GM18505 (cell line): ENCODE data around the gene NME8.
A peak's percentile ranks its signal among the peaks of the same experiment; 100 is the strongest.

ENCODE experiments used
- ATAC-seq: cut with Tn5 transposase; IDR thresholded peaks from one replicate; pipeline ENCODE4 v1.9.1; 2021; ENCODE audit not compliant: unreplicated experiment
- POLR2A ChIP-seq: IDR thresholded peaks from 4 replicates; pipeline ENCODE4 v1.6.1; 2011; ENCODE audit warnings: borderline replicate concordance; ENCODE audit not compliant: insufficient read depth, insufficient read length; ENCODE audit errors: extremely low read depth

Gene NME8

DNA sequence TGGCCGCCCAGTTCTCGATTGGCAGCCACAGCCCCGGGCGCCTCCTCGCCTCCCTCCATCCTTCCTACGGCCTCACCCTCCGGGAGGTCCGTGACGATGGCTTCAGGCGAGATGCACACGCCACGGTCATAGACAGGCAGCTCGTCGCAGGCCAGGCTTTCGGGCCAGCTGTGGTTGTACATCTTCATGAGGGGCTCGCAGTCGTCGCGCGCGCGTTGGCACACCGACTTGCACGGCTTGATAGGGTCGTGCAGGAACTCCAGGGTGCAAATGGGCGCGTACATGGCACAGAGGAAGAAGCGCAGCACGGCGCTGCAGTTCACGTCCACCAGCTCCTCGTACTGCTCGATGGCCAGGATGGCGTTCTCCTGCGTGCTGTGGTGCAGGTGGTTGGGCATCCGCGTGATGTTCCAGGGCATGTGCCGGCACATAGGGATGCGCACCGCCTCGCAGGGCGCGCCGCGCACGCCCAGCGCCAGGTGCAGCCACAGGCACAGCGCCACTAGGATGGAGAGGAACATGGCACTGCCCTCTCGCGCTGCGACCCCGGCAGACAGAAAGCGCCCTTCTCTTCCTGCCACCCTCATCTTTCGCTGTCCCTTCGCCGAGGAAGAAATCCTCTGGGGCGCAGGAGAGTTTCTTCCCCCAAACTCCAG, 67.7 kb downstream of the NME8 start:
- ATAC-seq = no peak
- TF ChIP-seq POLR2A = no peak

DNA sequence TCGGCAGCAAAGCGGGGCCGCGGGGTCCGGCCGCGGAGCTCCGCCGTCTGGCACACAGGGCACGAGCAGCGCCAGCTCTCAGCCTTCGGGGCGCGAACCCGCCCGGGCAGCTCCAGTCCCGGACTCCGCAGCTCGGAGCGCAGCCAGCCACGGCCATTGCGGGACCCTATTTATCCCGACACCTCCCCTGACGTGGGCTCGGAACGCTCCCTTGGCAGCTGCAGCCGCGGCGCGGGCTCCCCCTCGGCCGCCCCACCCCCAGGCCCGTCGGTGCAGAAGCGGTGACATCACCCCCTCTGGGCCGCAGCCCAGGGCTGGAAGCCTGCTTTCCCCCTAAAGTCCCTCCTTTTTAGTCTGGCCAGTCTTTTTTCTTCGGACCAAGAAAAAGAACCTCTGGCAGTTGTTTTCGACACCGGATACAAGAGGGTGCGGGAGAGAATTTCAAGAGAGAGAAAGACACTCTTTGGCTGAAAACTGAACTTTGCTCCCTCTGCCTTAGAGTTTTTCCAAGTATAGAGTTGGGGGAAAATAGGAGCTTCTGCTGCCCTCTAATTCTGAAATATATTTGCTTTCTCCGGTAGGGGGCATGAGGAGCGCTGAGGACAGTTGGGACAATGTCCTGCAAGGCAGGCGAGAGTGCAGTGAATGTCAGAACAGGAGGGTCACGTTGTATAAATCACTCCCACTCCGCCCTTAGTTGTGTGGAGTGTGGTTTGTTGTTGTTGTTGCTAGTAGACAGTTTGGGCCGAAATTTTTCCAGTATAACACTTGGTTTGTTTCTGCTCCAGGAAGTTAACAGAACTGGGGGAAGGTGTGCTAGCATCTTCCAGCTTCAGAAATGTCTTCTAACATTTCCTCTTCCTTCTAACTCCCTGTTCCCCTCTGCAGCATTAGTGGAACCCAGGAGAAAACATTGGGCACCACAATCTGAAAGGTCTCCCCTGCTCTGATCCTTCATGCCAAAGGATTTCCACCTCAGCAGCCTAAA, 68.6 kb downstream of the NME8 start, which contains the start of gene SFRP4:
SFRP4 (minus strand) TSS at position 145 of the 988 bp plus-strand sequence. CDS start 280 bp downstream, outside the sequence.
- ATAC-seq = no peak
- TF ChIP-seq POLR2A = no peak

DNA sequence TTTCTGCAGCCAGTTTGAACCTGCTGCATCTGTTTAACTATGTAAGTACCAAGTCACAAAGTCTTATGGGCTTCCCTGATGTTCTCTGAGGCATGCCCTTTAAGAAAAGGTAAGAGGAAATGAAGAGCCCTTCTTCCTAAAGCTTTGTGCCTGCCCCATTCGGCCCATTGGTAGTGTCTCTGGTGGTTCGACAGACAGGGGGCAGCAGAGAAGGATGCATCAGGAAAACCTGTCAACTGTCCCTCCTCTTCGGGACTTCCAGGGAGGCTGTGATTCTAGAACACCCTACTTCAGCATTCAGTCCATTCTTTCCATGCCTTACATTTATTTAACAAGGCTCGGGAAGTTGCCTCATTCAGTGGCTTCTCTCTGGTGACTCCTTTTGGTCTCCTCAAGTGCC, 70.1 kb downstream of the NME8 start:
- no peak for ATAC-seq
- TF ChIP-seq POLR2A = no peak

DNA sequence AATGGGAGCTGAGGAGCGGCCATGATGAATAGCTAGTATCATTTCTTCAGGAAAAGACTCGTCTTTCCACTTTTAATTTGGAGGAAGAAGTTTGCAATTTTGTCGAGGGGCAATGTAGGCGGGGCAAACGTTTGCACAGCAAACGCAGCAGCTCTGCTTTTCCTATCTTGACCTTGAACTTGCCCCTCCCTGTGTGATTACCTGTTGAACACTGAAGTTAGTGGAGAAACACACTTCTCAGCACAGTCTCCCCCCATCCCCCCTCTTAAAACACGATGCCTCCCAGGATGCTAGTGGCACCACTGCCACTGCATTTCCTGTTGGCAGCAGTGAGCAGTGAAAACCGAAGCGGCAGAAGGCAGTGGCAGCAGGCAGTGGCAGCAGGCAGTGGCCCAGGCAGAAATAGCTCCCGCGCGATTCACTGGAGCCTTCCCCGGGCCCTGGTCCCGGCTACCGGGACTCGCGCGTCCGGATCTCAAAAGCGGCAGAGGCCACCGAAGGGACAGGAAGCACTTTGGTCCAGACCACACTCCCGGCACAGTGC, 72.0 kb downstream of the NME8 start, which contains the start of gene EPDR1:
EPDR1 (plus strand) TSS at position 336 of the 544 bp plus-strand sequence. CDS start 300 bp downstream, outside the sequence.
- peak; percentile 44 for ATAC-seq

DNA sequence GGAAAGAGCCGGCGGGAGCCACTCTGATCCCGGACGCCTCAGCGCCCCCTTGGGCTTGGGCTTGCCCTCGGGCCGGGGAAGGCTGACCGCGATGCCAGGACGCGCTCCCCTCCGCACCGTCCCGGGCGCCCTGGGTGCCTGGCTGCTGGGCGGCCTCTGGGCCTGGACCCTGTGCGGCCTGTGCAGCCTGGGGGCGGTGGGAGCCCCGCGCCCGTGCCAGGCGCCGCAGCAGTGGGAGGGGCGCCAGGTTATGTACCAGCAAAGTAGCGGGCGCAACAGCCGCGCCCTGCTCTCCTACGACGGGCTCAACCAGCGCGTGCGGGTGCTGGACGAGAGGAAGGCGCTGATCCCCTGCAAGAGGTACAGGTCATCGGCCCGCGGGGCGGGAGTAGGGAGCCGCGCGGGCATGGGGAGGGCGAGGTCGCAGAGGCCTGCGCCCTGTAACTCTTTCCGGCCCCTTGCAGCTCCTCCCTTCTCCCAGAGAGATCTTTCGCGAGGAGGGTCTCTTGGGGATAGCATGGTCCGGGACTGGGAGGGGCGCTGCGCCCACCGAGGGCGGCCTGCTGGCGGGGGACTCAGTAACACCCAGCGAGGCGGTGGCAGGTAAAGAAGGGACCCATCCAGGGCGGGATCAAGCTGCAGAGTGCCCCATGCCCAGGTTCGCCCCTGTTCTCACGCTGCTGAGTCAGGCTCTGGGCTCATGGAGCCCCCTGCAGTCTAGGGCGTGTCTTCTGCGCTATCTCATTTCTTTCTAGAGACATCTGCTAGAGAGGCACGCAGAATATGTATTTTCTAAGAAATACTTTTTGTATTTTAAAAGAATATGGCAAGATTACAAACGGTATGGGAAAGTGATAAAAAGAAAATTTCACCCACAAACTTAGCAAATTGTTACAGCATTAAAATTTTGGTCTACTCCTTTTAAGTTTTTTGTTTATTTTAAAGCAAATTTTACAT, 72.7 kb downstream of the NME8 start:
- peak; percentile 67 for ATAC-seq

More for the DNA sequence above, 72.0 kb downstream of the NME8 start, which contains the start of gene EPDR1:
- TF ChIP-seq POLR2A = no peak

DNA sequence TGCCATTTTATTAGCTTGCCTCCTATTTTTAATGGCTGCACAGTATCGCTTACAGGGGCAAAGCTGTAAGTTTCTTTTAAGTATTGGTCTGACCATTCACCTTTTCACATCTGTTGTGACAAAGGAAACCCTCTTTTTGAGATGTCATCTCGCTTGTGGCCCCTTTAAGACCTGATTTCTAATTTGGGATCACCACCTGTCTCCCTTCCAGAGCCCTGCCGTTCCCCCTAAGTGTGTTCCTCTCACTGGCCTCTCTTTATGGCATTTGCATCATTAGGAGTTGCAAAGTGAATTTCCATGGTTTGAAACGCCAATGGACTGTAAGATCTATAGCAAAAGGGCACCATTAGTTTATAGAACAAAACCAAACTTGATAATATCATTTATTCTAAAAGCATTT, 73.5 kb downstream of the NME8 start:
- ATAC-seq = no peak
- TF ChIP-seq POLR2A = no peak

More for the DNA sequence above, 72.7 kb downstream of the NME8 start:
- TF ChIP-seq POLR2A = no peak

DNA sequence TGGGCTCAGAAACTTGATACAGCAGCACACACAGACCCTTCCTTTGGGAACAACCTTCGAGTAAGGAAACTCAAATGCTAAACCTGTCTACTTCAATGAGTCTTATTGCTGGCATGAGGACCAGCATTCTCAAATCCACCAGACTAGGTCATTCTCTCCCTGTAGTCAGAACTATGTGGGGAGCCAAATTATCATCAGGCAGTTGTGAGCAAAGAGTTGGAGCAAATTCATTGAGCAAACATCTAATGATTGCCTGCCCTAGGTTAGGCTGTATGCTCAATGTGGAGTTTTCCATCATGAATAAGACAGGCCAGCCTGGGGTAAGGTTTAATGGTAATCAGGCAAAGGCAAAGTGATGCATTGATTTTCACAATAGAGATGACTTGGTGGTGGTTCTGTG, 75.6 kb downstream of the NME8 start:
- ATAC-seq = no peak
- TF ChIP-seq POLR2A = no peak

DNA sequence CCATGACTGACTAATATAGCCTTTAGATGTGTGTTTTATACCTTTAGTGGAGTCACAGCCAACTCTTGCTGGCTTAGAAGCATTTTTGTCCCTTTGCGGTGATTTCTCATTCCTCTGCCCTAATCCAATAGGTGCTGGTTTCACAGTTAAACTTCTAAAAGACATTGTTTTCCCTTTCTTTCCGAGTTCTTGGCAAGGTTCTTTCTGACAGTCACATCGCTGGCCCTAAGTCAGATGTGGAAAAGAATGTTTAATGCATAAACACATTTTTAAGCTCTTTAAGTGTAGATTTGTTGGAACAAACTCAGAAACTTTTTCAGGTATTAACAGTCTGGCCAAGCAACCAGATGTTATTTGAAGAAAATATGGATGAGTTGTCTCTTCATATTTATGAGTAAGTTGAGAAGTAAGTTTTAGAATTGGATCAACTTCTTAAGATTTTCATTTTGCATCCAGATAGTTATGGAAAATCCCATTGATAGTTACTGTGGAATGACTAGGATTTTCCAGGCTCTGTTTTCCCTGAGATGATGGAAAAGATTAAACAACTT, 76.2 kb downstream of the NME8 start:
- no peak for TF ChIP-seq POLR2A
- no peak for ATAC-seq

DNA sequence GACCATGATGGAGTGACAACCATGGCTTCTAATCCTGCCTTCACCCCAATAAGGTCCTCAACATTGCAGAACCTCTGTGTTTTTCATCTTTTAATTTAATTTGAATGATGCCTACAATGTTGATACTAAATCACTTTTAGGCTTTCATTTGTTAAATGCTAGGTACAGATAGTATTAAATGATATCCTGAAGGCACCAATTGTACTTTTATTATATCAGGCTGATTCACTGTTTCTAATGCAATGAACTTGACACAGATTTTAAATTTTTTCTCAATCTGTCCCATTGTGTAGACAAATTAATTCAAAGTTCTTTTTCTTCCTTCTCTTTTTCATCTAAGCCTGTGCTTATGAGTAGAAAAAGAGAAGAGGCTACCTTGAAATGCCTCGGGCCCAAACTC, 77.2 kb downstream of the NME8 start:
- no peak for ATAC-seq
- TF ChIP-seq POLR2A = no peak

DNA sequence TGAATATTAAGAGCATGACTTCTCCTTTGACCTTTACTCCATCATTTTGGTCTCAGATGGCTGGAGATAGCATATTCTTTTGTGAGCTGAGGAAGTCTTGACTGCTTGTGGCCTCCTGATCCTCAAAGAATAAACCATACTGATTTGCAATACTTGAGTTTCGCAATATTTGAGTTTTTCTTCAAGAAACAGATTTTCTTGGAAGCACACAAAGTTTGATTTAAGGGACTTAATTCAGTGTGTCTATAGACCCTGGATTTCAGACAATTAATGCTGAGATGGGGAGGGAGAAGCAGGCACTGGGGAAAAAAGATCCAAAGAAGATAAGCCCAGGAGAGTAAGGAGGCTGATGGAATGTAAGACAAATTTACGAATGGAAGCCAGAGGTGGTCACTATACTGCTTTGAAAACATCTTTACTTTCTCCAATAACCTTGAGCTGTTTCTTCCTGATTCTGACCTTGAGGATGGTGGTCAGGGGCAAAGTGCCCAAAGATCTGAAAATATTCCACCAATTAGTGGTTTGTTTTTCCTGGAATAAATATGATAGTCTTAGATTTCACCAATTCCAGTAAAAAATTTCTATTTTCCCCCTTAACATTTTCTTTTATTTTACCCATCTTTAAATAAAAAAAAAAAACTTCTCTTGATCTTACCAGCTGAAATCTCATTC, 79.5 kb downstream of the NME8 start:
- no peak for ATAC-seq
- TF ChIP-seq POLR2A = no peak

DNA sequence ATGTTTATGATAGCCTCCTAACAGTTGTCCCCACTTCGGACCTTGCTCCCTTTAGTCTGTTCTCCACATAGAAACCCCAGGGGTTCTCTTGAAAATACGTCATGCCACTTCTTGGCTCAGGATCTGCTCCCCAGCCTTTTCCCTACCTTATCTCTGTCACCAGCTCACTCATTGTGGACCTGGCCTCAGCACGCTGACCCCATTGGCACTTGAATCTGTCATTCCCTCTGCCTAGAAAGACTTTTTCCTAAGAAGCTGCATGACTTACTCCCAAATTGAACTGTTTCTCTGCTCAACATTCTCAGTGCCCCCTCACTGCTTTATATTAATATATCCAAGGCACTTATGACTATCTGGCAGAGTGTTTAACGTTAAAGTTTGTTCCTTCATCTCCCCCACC, 80.5 kb downstream of the NME8 start:
- no peak for ATAC-seq
- TF ChIP-seq POLR2A = no peak
